ENCODE results near the gene CPA3. TPM values are rescaled to one million over a fixed set of nuclear protein-coding genes. Genes with fewer than 3 reads are reported as not detected.

The CPA3 gene
- total RNA-seq, 1 donor from 2014 or later = not detected

- Mint-ChIP-seq H3K9me3 (no peaks in the 10 kb centered on the region), H3K4me3 (ENCODE audit: low read depth) (no peak overlapping the region), H3K27ac (no peak overlapping the region), H3K4me1 (ENCODE audit: low read depth) (no peaks in the 10 kb centered on the region), H3K27me3 (ENCODE audit: low read depth) (peaks cover 7% of the 10 kb centered on the region), H3K36me3 (ENCODE audit: low read depth) (no peaks in the 10 kb centered on the region)
- DNase-seq (ENCODE audit: low spot score) = no peak
- intact Hi-C loops (cut with micrococcal nuclease) = no loop called here
Measured at GRCh38 chr3:148873270-148873927, 8.3 kb downstream of the CPA3 start.

- no peaks in the 10 kb centered on the region for H3K9me3 Mint-ChIP-seq
- intact Hi-C loops (cut with micrococcal nuclease) = no loop called here
- no peaks in the 10 kb centered on the region for H3K4me1 Mint-ChIP-seq (ENCODE audit: low read depth)
- H3K27me3 Mint-ChIP-seq (ENCODE audit: low read depth) = peaks cover 7% of the 10 kb centered on the region
- no peaks in the 10 kb centered on the region for H3K36me3 Mint-ChIP-seq (ENCODE audit: low read depth)
- no peak overlapping the region for H3K27ac Mint-ChIP-seq
- H3K4me3 Mint-ChIP-seq (ENCODE audit: low read depth) = no peak overlapping the region
- no peak for DNase-seq (ENCODE audit: low spot score)
Measured at GRCh38 chr3:148873977-148874376, 8.9 kb downstream of the CPA3 start.

- H3K27ac Mint-ChIP-seq = no peak overlapping the region
- DNase-seq (ENCODE audit: low spot score) = no peak
- H3K27me3 Mint-ChIP-seq (ENCODE audit: low read depth) = peaks cover 4% of the 10 kb centered on the region
- H3K36me3 Mint-ChIP-seq (ENCODE audit: low read depth) = no peaks in the 10 kb centered on the region
- H3K9me3 Mint-ChIP-seq = no peaks in the 10 kb centered on the region
- intact Hi-C loops (cut with micrococcal nuclease) = no loop called here
- H3K4me1 Mint-ChIP-seq (ENCODE audit: low read depth) = no peaks in the 10 kb centered on the region
- no peak overlapping the region for H3K4me3 Mint-ChIP-seq (ENCODE audit: low read depth)
Measured at GRCh38 chr3:148878095-148878494, 13.0 kb downstream of the CPA3 start.

- H3K4me1 Mint-ChIP-seq (ENCODE audit: low read depth) = no peaks in the 10 kb centered on the region
- H3K27me3 Mint-ChIP-seq (ENCODE audit: low read depth) = peaks cover 4% of the 10 kb centered on the region
- H3K36me3 Mint-ChIP-seq (ENCODE audit: low read depth) = no peaks in the 10 kb centered on the region
- intact Hi-C loops (cut with micrococcal nuclease) = no loop called here
- no peak overlapping the region for H3K27ac Mint-ChIP-seq
- H3K9me3 Mint-ChIP-seq = no peaks in the 10 kb centered on the region
- no peak overlapping the region for H3K4me3 Mint-ChIP-seq (ENCODE audit: low read depth)
- DNase-seq (ENCODE audit: low spot score) = no peak
Measured at GRCh38 chr3:148879256-148879655, 14.2 kb downstream of the CPA3 start.

GRCh38 chr3:148880681-148881080 lies 15.6 kb downstream of the CPA3 start:
- H3K36me3 Mint-ChIP-seq (ENCODE audit: low read depth) = no peaks in the 10 kb centered on the region
- H3K9me3 Mint-ChIP-seq = no peaks in the 10 kb centered on the region
- DNase-seq (ENCODE audit: low spot score) = no peak
- peaks cover 4% of the 10 kb centered on the region for H3K27me3 Mint-ChIP-seq (ENCODE audit: low read depth)
- no peak overlapping the region for H3K4me3 Mint-ChIP-seq (ENCODE audit: low read depth)
- H3K4me1 Mint-ChIP-seq (ENCODE audit: low read depth) = no peaks in the 10 kb centered on the region
- no peak overlapping the region for H3K27ac Mint-ChIP-seq
- intact Hi-C loops (cut with micrococcal nuclease) = no loop called here

GRCh38 chr3:148881286-148881685 lies 16.2 kb downstream of the CPA3 start:
- Mint-ChIP-seq H3K4me1 (ENCODE audit: low read depth) (no peaks in the 10 kb centered on the region), H3K36me3 (ENCODE audit: low read depth) (no peaks in the 10 kb centered on the region), H3K27ac (no peak overlapping the region), H3K9me3 (no peaks in the 10 kb centered on the region), H3K4me3 (ENCODE audit: low read depth) (no peak overlapping the region), H3K27me3 (ENCODE audit: low read depth) (peaks cover 4% of the 10 kb centered on the region)
- no peak for DNase-seq (ENCODE audit: low spot score)
- intact Hi-C loops (cut with micrococcal nuclease) = no loop called here

- intact Hi-C loops (cut with micrococcal nuclease) = no loop called here
- Mint-ChIP-seq H3K4me1 (ENCODE audit: low read depth) (no peaks in the 10 kb centered on the region), H3K4me3 (ENCODE audit: low read depth) (no peak overlapping the region), H3K36me3 (ENCODE audit: low read depth) (no peaks in the 10 kb centered on the region), H3K27ac (no peak overlapping the region), H3K9me3 (no peaks in the 10 kb centered on the region), H3K27me3 (ENCODE audit: low read depth) (peaks cover 4% of the 10 kb centered on the region)
- no peak for DNase-seq (ENCODE audit: low spot score)
Measured at GRCh38 chr3:148882288-148882687, 17.2 kb downstream of the CPA3 start.

- Mint-ChIP-seq H3K9me3 (no peaks in the 10 kb centered on the region), H3K27ac (no peak overlapping the region), H3K36me3 (ENCODE audit: low read depth) (no peaks in the 10 kb centered on the region), H3K4me1 (ENCODE audit: low read depth) (no peaks in the 10 kb centered on the region), H3K27me3 (ENCODE audit: low read depth) (peaks cover 2% of the 10 kb centered on the region), H3K4me3 (ENCODE audit: low read depth) (no peak overlapping the region)
- DNase-seq (ENCODE audit: low spot score) = no peak
- intact Hi-C loops (cut with micrococcal nuclease) = no loop called here
Measured at GRCh38 chr3:148883163-148883562, 18.1 kb downstream of the CPA3 start.

- intact Hi-C loops (cut with micrococcal nuclease) = no loop called here
- no peak for DNase-seq (ENCODE audit: low spot score)
- Mint-ChIP-seq H3K4me1 (ENCODE audit: low read depth) (no peaks in the 10 kb centered on the region), H3K9me3 (no peaks in the 10 kb centered on the region), H3K27ac (no peak overlapping the region), H3K27me3 (ENCODE audit: low read depth) (no peaks in the 10 kb centered on the region), H3K36me3 (ENCODE audit: low read depth) (no peaks in the 10 kb centered on the region), H3K4me3 (ENCODE audit: low read depth) (no peak overlapping the region)
Measured at GRCh38 chr3:148884261-148884660, 19.2 kb downstream of the CPA3 start.

- no peaks in the 10 kb centered on the region for H3K36me3 Mint-ChIP-seq (ENCODE audit: low read depth)
Measured at GRCh38 chr3:148889828-148890227, 24.7 kb downstream of the CPA3 start.

GRCh38 chr3:148896062-148896461 lies 31.0 kb downstream of the CPA3 start:
- Mint-ChIP-seq H3K27ac (no peak overlapping the region), H3K36me3 (ENCODE audit: low read depth) (no peaks in the 10 kb centered on the region), H3K4me3 (ENCODE audit: low read depth) (no peak overlapping the region), H3K27me3 (ENCODE audit: low read depth) (peaks cover 3% of the 10 kb centered on the region), H3K4me1 (ENCODE audit: low read depth) (no peaks in the 10 kb centered on the region), H3K9me3 (no peaks in the 10 kb centered on the region)
- no peak for DNase-seq (ENCODE audit: low spot score)
- intact Hi-C loops (cut with micrococcal nuclease) = no loop called here

More at GRCh38 chr3:148889828-148890227, 24.7 kb downstream of the CPA3 start:
- Mint-ChIP-seq H3K4me1 (ENCODE audit: low read depth) (no peaks in the 10 kb centered on the region), H3K9me3 (no peaks in the 10 kb centered on the region), H3K4me3 (ENCODE audit: low read depth) (no peak overlapping the region), H3K27ac (no peak overlapping the region), H3K27me3 (ENCODE audit: low read depth) (peaks cover 2% of the 10 kb centered on the region)
- intact Hi-C loops (cut with micrococcal nuclease) = no loop called here
- DNase-seq (ENCODE audit: low spot score) = no peak

GRCh38 chr3:148901987-148902791 lies 37.1 kb downstream of the CPA3 start:
- no peak for DNase-seq (ENCODE audit: low spot score)
- Mint-ChIP-seq H3K36me3 (ENCODE audit: low read depth) (no peaks in the 10 kb centered on the region), H3K27me3 (ENCODE audit: low read depth) (no peaks in the 10 kb centered on the region), H3K9me3 (no peaks in the 10 kb centered on the region), H3K4me1 (ENCODE audit: low read depth) (no peaks in the 10 kb centered on the region), H3K4me3 (ENCODE audit: low read depth) (no peak overlapping the region), H3K27ac (no peak overlapping the region)
- intact Hi-C loops (cut with micrococcal nuclease) = no loop called here

GRCh38 chr3:148903022-148903442 lies 37.9 kb downstream of the CPA3 start:
- Mint-ChIP-seq H3K27me3 (ENCODE audit: low read depth) (no peaks in the 10 kb centered on the region), H3K4me3 (ENCODE audit: low read depth) (no peak overlapping the region), H3K9me3 (no peaks in the 10 kb centered on the region), H3K4me1 (ENCODE audit: low read depth) (no peaks in the 10 kb centered on the region), H3K27ac (no peak overlapping the region), H3K36me3 (ENCODE audit: low read depth) (no peaks in the 10 kb centered on the region)
- intact Hi-C loops (cut with micrococcal nuclease) = no loop called here
- DNase-seq (ENCODE audit: low spot score) = no peak
